Mesothelial cell of epicardium (in vitro differentiated cells): ENCODE results near the gene CTTNBP2. TPM values are rescaled to one million over a fixed set of nuclear protein-coding genes. Genes with fewer than 3 reads are reported as not detected.

ENCODE experiments used
- DNase-seq, 2 experiments: peaks; one replicate each; pipeline ENCODE4 v3.0.0; 2021; ENCODE audit warnings: low spot score in 2 of 2; ENCODE audit not compliant: unreplicated experiment in 2 of 2
- H3K27ac Mint-ChIP-seq: 2 replicates; pipeline ENCODE4 v1.8.0; 2021; ENCODE audit warnings: mixed read lengths
- H3K27me3 Mint-ChIP-seq: 2 replicates; pipeline ENCODE4 v1.8.0; 2021; ENCODE audit warnings: low read depth, mixed read lengths
- H3K36me3 Mint-ChIP-seq: 2 replicates; pipeline ENCODE4 v1.8.0; 2021; ENCODE audit warnings: mixed read lengths
- H3K4me1 Mint-ChIP-seq: 2 replicates; pipeline ENCODE4 v1.8.0; 2021; ENCODE audit warnings: mixed read lengths
- H3K4me3 Mint-ChIP-seq: 2 replicates; pipeline ENCODE4 v1.8.0; 2021; ENCODE audit warnings: mild to moderate bottlenecking, moderate library complexity, mixed read lengths
- H3K9me3 Mint-ChIP-seq: 2 replicates; pipeline ENCODE4 v1.8.0; 2021; ENCODE audit warnings: mixed read lengths
- total RNA-seq: library from RNA; stranded (reverse); gene quantifications from 3 replicates; pipeline ENCODE4 v1.2.1, GENCODE V29; 2021
- TF ChIP-seq, protein P1 (sequence below): fragments of 200-600 bp; sonication (generic); IDR thresholded peaks from one replicate; pipeline ENCODE4 v1.5.0; 2021; ENCODE audit warnings: antibody characterized with exemption; ENCODE audit not compliant: unreplicated experiment

Gene CTTNBP2
- total RNA-seq, 1 donor from 2014 or later, result 12.1 TPM

DNA sequence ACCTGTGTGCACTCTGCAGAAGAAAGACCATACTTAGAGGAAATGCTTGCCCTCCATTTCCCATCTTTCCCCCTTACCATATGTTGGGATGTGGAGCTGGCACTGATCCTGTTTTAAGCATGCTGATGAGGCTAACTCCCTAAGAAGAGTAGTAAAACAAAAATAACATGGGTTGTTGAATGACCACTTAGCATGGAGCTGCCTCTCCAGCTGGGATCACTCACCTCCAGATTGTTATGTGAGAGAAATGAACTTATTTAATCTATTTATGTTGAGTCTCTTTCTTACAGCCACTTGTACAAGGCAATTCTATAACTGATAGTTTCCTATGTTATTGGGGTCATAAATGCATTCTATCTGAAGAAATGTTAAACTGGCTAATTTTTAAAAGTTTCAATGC, 17.0 kb downstream of the CTTNBP2 start:
- peaks cover 3% of the 10 kb centered on the region for H3K36me3 Mint-ChIP-seq
- H3K27ac Mint-ChIP-seq, result no peak overlapping the region
- TF ChIP-seq, protein P1, sequence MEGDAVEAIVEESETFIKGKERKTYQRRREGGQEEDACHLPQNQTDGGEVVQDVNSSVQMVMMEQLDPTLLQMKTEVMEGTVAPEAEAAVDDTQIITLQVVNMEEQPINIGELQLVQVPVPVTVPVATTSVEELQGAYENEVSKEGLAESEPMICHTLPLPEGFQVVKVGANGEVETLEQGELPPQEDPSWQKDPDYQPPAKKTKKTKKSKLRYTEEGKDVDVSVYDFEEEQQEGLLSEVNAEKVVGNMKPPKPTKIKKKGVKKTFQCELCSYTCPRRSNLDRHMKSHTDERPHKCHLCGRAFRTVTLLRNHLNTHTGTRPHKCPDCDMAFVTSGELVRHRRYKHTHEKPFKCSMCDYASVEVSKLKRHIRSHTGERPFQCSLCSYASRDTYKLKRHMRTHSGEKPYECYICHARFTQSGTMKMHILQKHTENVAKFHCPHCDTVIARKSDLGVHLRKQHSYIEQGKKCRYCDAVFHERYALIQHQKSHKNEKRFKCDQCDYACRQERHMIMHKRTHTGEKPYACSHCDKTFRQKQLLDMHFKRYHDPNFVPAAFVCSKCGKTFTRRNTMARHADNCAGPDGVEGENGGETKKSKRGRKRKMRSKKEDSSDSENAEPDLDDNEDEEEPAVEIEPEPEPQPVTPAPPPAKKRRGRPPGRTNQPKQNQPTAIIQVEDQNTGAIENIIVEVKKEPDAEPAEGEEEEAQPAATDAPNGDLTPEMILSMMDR, result no peak

DNA sequence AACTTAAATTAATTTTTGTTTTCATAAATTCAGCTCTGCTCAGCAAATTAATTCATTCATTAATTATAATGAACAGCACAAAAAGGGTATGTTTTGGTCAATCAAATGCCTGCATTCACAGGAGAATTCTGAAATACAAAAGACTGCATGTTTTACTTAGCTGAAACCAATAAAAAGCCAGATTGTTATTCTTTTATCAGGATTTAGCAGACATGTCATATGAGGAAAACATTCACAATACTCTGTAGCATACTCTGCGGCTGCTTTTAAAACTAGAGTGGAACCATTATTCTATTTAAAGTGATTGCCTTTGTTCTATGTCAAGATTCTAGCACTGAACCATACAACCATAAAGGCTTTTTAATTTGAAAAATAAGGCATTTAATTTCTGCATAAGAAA, 19.1 kb downstream of the CTTNBP2 start:
- DNase-seq, result no peak
- no peak overlapping the region for H3K27ac Mint-ChIP-seq

More for the DNA sequence above, 17.0 kb downstream of the CTTNBP2 start:
- Mint-ChIP-seq H3K4me1 (no peaks in the 10 kb centered on the region), H3K4me3 (no peak overlapping the region), H3K9me3 (no peaks in the 10 kb centered on the region), H3K27me3 (no peaks in the 10 kb centered on the region)
- DNase-seq, result no peak

DNA sequence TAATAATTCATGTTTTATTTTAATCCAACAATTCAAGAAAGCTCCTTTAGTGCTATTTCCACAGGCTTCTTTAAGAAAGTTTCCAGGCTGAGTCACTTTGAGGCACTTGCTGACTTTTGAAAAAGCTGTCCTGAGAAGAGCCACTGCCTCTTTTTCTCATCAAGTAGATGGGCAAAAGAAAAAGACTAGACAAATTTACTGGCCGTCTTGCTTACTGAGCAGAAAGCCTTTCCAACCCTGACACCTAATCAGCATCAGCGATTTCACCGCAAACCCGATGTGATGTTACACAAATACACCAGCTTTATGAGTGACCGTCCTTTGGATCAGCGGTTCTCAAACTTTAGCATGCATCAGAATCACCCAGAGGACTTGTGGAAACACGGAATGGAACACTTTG, 24.3 kb downstream of the CTTNBP2 start:
- Mint-ChIP-seq H3K36me3 (peaks cover 13% of the 10 kb centered on the region), H3K4me1 (no peaks in the 10 kb centered on the region), H3K27me3 (no peaks in the 10 kb centered on the region), H3K9me3 (peaks cover 4% of the 10 kb centered on the region), H3K27ac (no peak overlapping the region), H3K4me3 (no peak overlapping the region)
- DNase-seq, result no peak
- TF ChIP-seq, protein P1, result no peak

More for the DNA sequence above, 19.1 kb downstream of the CTTNBP2 start:
- H3K9me3 Mint-ChIP-seq, result no peaks in the 10 kb centered on the region
- H3K36me3 Mint-ChIP-seq, result no peaks in the 10 kb centered on the region
- no peaks in the 10 kb centered on the region for H3K4me1 Mint-ChIP-seq
- TF ChIP-seq, protein P1, result no peak
- H3K27me3 Mint-ChIP-seq, result no peaks in the 10 kb centered on the region
- H3K4me3 Mint-ChIP-seq, result no peak overlapping the region

DNA sequence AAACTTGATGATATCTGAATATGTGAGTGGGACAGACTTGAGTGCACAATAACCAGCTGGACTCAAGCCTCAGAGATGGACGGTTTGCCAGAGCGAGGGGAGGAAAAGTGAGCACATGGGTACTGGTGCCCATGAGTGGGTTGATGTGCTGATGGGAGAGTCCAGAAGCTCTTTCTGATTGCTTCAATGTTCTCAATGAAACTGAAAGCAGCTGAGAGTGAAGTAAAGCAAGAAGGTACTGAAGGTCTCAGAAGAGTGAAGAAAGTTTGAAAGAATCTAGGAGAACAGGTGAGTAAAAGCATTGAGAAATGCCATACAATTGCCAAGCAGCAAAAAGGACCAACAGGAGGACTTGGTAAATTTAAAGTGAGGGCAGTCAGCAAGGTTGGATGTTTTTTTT, 28.6 kb downstream of the CTTNBP2 start:
- DNase-seq, result no peak
- Mint-ChIP-seq H3K9me3 (peaks cover 17% of the 10 kb centered on the region), H3K36me3 (peaks cover 26% of the 10 kb centered on the region), H3K27me3 (no peaks in the 10 kb centered on the region), H3K4me1 (no peaks in the 10 kb centered on the region), H3K4me3 (no peak overlapping the region), H3K27ac (no peak overlapping the region)
- TF ChIP-seq, protein P1, result no peak

DNA sequence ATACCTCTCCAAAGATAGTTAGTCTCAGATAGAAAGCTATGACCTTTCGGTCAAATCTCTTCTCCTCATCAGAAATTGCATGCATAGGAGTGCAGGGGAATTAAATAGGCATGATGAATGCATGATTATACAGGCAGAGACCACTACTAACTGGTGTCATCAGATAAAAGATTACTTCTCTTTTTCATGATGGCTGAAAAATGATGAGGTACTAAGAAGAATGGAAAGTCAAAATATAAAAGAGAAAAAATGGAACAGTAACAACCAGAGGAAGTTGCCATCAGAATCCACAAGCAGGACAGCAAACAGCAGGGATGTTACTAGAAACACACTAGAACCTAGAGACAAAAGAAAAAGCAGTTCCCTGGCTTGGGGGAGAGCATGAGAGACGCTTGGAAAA, 31.6 kb downstream of the CTTNBP2 start:
- H3K4me1 Mint-ChIP-seq, result peaks cover 10% of the 10 kb centered on the region

More for the DNA sequence above, 31.6 kb downstream of the CTTNBP2 start:
- TF ChIP-seq, protein P1, result no peak
- DNase-seq, result no peak
- Mint-ChIP-seq H3K4me3 (no peak overlapping the region), H3K27me3 (no peaks in the 10 kb centered on the region), H3K27ac (no peak overlapping the region), H3K36me3 (peaks cover 26% of the 10 kb centered on the region), H3K9me3 (peaks cover 22% of the 10 kb centered on the region)
